Measurements from ENCODE around the gene TNFRSF8. TPM values are rescaled to one million over a fixed set of nuclear protein-coding genes. Genes with fewer than 3 reads are reported as not detected.

Gene TNFRSF8
- total RNA-seq, 2 experiments from 2014 or later: 1.5 to 1.8 TPM

GRCh38 chr1:12183095-12183794 lies 120.1 kb downstream of the TNFRSF8 start:
- no peak overlapping the region for H3K27ac Mint-ChIP-seq
- DNase-seq: no peak
- POLR2A ChIA-PET: interaction anchor here (0.9 to 2.5 kb wide), 8 partner anchors 9 to 44 kb away, joined by 3 to 13 read pairs (median 4); partner anchors contain the start of gene TNFRSF1B
- no peak for ATAC-seq
- H3K36me3 Mint-ChIP-seq (ENCODE audit: low read depth): peaks cover 45% of the 10 kb centered on the region
- no peaks in the 10 kb centered on the region for H3K9me3 Mint-ChIP-seq
- intact Hi-C loops (cut with micrococcal nuclease): no loop called here
- no peak for TF ChIP-seq CTCF (IDR thresholded peaks at IDR 0.05)
- CTCF ChIA-PET: interaction anchor here (1.0 to 7.4 kb wide), 6 partner anchors 19 to 475 kb away, joined by 3 to 98 read pairs (median 4); no protein-coding TSS in a partner anchor
- no peaks in the 10 kb centered on the region for H3K27me3 Mint-ChIP-seq
- no peak overlapping the region for H3K4me3 Mint-ChIP-seq
- peaks cover 66% of the 10 kb centered on the region for H3K4me1 Mint-ChIP-seq (ENCODE audit: low read depth)

GRCh38 chr1:12184008-12184681 lies 121.0 kb downstream of the TNFRSF8 start:
- H3K27me3 Mint-ChIP-seq: no peaks in the 10 kb centered on the region
- no peaks in the 10 kb centered on the region for H3K9me3 Mint-ChIP-seq
- peaks cover 60% of the 10 kb centered on the region for H3K4me1 Mint-ChIP-seq (ENCODE audit: low read depth)
- POLR2A ChIA-PET: interaction anchor here (1.0 to 2.5 kb wide), 2 partner anchors 10 to 18 kb away, joined by 4 to 13 read pairs; no protein-coding TSS in a partner anchor
- peaks cover 44% of the 10 kb centered on the region for H3K36me3 Mint-ChIP-seq (ENCODE audit: low read depth)
- TF ChIP-seq CTCF (IDR thresholded peaks at IDR 0.05): no peak
- intact Hi-C loops (cut with micrococcal nuclease): no loop called here
- H3K27ac Mint-ChIP-seq: peak overlapping the region; percentile 25
- no peak for DNase-seq
- H3K4me3 Mint-ChIP-seq: no peak overlapping the region
- ATAC-seq: no peak
- CTCF ChIA-PET: interaction anchor here (1.2 to 4.1 kb wide), 4 partner anchors 23 to 63 kb away, joined by 3 to 15 read pairs (median 4); no protein-coding TSS in a partner anchor

GRCh38 chr1:12185036-12185917 lies 122.2 kb downstream of the TNFRSF8 start:
- no peak overlapping the region for H3K27ac Mint-ChIP-seq
- POLR2A ChIA-PET: interaction anchor here (0.6 to 1.0 kb wide), 4 partner anchors 10 to 275 kb away, joined by 3 to 4 read pairs (median 3); no protein-coding TSS in a partner anchor

More at GRCh38 chr1:12185036-12185917, 122.2 kb downstream of the TNFRSF8 start:
- CTCF ChIA-PET: interaction anchor here (1.2 to 4.1 kb wide), 2 partner anchors 60 to 64 kb away, joined by 3 to 15 read pairs; no protein-coding TSS in a partner anchor
- ATAC-seq: no peak
- Mint-ChIP-seq H3K36me3 (ENCODE audit: low read depth) (peaks cover 44% of the 10 kb centered on the region), H3K4me3 (no peak overlapping the region), H3K27me3 (no peaks in the 10 kb centered on the region), H3K9me3 (no peaks in the 10 kb centered on the region), H3K4me1 (ENCODE audit: low read depth) (peaks cover 60% of the 10 kb centered on the region)
- intact Hi-C loops (cut with micrococcal nuclease): no loop called here
- DNase-seq: no peak
- TF ChIP-seq CTCF (IDR thresholded peaks at IDR 0.05): no peak
